ENCODE measurements around the gene GOSR1.
"Not testable (repeated sequence)": the region's sequence is repeated elsewhere in the genome, so short reads cannot be mapped to it uniquely, and the experiment has no call there.

Gene GOSR1

DNA sequence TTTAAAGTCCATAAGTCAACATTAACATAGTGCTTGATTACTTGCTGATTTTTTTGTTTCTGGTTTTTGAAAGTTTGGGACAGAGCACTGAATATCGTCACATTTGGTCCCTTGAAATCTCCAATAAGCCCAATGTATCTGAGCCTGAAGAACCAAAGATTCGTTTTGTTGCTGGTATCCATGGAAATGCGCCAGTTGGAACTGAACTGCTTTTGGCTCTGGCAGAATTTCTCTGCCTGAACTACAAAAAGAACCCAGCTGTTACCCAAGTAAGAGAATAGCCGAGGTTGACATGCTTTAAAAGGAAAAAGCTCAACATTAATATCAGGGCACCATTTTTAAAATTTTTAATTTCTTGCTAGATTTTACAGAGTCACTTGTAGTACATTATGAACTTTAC is 27.7 kb upstream of the GOSR1 start:
- peak; percentile 6 for DNase-seq (ENCODE audit: low read depth)
- H3K4me3 ChIP-seq (ENCODE audit: control insufficient read depth, low read depth, low read length) = no peak overlapping the region
- TF ChIP-seq, protein P1, sequence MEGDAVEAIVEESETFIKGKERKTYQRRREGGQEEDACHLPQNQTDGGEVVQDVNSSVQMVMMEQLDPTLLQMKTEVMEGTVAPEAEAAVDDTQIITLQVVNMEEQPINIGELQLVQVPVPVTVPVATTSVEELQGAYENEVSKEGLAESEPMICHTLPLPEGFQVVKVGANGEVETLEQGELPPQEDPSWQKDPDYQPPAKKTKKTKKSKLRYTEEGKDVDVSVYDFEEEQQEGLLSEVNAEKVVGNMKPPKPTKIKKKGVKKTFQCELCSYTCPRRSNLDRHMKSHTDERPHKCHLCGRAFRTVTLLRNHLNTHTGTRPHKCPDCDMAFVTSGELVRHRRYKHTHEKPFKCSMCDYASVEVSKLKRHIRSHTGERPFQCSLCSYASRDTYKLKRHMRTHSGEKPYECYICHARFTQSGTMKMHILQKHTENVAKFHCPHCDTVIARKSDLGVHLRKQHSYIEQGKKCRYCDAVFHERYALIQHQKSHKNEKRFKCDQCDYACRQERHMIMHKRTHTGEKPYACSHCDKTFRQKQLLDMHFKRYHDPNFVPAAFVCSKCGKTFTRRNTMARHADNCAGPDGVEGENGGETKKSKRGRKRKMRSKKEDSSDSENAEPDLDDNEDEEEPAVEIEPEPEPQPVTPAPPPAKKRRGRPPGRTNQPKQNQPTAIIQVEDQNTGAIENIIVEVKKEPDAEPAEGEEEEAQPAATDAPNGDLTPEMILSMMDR (conservative IDR thresholded peaks at IDR 0.05; ENCODE audit: control insufficient read depth, insufficient read depth, low read depth, low read length) = no peak

DNA sequence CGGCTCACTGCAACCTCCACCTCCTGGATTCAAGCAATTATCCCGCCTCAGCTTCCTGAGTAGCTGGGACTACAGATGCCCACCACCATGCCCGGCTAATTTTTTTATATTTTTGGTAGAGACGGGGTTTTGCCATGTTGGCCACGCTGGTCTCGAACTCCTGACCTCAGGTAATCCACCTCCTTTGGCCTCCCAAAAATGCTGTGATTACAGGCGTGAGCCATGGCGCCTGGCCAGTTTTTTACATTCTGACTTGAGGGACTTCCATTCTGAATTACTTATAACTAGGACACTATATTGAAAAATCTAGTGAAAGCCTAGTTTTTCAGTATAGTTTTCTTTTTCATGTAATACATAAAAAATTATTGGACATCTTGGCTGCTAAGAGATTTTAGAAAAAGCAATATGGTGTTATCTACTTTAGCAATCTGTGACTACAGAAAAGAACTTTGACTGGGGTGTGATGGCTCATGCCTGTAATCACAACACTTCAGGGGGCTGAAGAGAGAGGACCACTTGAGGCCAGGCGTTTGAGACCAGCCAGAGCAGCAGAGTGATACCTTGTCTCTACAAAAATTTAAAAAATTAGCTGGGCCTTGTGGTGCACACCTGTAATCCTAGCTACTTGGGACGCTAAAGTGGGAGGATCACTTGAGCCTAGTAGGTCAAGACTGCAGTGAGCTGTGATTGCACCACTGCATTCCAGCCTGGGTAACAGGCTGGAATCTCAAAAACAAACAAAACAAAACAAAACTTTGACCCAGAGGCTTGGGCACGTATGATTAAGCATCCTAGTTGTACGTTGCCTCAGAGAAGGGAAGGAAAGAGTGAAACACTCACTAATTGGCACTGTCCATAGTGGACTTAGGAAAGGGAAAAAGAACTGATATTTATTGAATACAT is 26.8 kb upstream of the GOSR1 start:
- no peak overlapping the region for H3K4me3 ChIP-seq (ENCODE audit: control insufficient read depth, low read depth, low read length)
- TF ChIP-seq, protein P1 (conservative IDR thresholded peaks at IDR 0.05; ENCODE audit: control insufficient read depth, insufficient read depth, low read depth, low read length) = no peak
- DNase-seq (ENCODE audit: low read depth) = peak; percentile 55

DNA sequence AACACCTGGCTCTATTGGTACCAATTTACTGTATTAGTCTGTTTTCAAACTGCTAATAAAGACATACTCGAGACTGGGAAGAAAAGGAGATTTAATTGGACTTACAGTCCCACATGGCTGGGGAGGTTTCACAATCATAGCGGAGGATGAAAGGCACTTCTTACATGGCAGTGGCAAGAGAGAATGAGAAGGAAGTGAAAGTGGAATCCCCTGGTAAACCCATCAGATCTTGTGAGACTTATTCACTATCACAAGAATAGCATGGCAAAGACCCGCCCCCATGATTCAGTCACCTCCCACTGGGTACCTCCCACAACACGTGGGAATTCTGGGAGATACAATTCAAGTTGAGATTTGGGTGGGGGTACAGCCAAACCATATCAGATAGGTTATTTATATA is 22.6 kb upstream of the GOSR1 start:
- TF ChIP-seq, protein P1 (conservative IDR thresholded peaks at IDR 0.05; ENCODE audit: control insufficient read depth, insufficient read depth, low read depth, low read length) = no peak
- H3K4me3 ChIP-seq (ENCODE audit: control insufficient read depth, low read depth, low read length) = no peak overlapping the region
- peak; percentile 11 for DNase-seq (ENCODE audit: low read depth)

DNA sequence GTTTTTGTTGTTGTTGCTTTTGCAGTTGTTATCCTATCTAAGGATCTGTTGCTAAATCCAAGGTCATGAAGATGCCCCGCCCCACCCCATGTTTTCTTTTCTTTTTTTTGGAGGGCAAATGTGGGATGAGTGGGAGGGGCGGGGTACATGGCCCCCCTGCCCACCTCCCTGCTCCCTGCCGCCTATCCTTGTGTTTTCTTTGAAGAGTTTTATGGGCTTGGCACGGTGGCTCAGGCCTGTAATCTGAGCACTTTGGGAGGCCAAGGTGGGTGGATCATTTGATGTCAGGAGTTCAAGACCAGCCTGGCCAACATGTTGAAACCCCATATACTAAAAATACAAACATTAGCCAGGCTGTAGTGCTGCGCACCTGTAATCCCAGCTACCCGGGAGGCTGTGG is 18.8 kb upstream of the GOSR1 start:
- DNase-seq (ENCODE audit: low read depth) = no peak

DNA sequence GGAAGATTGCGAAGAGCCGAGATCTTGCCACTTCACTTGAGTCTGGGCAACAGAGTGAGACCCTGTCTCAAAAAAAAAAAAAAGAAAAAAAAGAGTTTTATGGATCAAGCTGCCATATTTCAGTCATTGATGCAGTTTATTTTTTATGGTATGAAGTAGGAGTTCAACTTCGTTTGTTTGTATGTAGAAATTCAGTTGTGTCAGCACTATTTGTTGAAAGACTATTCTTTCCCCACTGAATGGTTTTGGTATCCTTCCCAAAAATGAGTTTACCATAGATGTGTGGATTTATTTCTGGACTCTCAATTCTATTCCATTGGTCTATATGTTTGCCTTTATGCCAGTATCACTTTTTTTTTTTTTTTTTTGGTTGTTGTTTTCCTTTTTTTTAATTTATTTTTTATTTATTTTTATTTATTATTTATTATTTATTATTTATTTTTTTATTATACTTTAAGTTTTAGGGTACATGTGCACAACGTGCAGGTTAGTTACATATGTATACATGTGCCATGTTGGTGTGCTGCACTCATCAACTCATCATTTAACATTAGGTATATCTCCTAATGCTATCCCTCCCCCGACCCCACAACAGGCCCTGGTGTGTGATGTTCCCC is 18.3 kb upstream of the GOSR1 start:
- not testable (repeated sequence) for DNase-seq (ENCODE audit: low read depth); H3K4me3 ChIP-seq (ENCODE audit: control insufficient read depth, low read depth, low read length)

More for the DNA sequence above, 18.8 kb upstream of the GOSR1 start:
- TF ChIP-seq, protein P1 (conservative IDR thresholded peaks at IDR 0.05; ENCODE audit: control insufficient read depth, insufficient read depth, low read depth, low read length) = no peak
- no peak overlapping the region for H3K4me3 ChIP-seq (ENCODE audit: control insufficient read depth, low read depth, low read length)

DNA sequence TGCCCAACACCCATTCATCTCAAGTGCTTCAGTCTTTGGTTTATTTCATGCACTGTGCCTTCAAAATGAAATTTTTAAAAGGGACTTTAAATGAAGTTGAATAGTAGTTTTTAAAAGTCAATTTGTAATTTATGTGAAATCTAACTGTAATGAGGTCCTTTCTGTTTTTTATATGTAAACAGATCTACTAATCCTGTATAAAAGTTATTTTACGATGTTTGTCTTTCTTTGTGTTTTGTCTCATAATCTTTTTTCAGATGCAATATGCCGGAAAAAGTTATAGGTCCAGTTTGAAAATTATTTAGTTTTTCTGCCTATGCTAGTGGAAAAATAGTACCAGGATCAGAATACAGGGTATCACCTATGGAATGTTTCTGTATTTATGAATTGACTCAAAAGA is 8.7 kb upstream of the GOSR1 start:
- TF ChIP-seq, protein P1 (conservative IDR thresholded peaks at IDR 0.05; ENCODE audit: control insufficient read depth, insufficient read depth, low read depth, low read length) = no peak
- DNase-seq (ENCODE audit: low read depth) = no peak
- no peak overlapping the region for H3K4me3 ChIP-seq (ENCODE audit: control insufficient read depth, low read depth, low read length)

DNA sequence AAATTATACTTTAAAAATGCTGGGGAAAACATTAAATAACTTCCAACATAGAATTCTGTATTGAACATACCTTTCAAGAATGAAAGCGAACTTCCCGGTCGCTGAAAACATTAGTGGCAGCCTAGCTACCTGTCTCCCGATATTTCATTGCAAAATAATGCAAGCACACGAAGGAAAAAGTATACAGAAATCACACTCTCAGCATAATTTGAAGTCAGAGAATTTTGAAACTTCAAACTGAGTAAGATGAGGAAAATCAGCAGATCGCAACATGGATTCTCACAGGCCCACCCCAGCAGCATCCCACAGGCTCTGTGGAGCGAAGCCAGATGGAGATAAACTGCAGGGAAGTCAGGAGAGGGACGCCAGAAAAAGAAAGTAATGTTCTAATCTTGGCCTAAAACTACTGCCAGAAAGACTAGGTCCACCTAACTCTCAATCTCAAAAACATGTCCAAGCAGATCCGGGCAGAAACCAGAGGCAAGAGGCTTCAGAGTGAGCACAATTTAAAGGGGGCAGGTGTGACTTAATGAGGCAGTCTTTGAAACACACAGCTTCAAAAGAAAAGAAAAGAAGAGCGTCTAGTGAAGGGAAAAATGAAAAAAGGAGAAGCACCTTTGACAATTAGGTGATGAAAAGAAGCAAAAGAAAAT is 4.8 kb upstream of the GOSR1 start:
- TF ChIP-seq, protein P1 (conservative IDR thresholded peaks at IDR 0.05; ENCODE audit: control insufficient read depth, insufficient read depth, low read depth, low read length) = no peak
- peak; percentile 28 for DNase-seq (ENCODE audit: low read depth)

More for the DNA sequence above, 4.8 kb upstream of the GOSR1 start:
- peak overlapping the region; percentile 16 for H3K4me3 ChIP-seq (ENCODE audit: control insufficient read depth, low read depth, low read length)
